H9 (cell line): Measurements from ENCODE around the gene JSRP1. TPM values are rescaled to one million over a fixed set of nuclear protein-coding genes. Genes with fewer than 3 reads are reported as not detected.

Source experiments
- DNase-seq: peaks from one replicate; pipeline ENCODE4 v3.0.0-alpha.2; 2017
- H2AFZ ChIP-seq: one replicate; pipeline ENCODE4 v1.6.1; 2013; ENCODE audit warnings: mild to moderate bottlenecking, low read length, control low read depth, moderate library complexity
- H2AK5ac ChIP-seq: 2 replicates; pipeline ENCODE4 v1.6.1; 2013; ENCODE audit warnings: low read length, control low read depth, mixed read lengths; ENCODE audit not compliant: insufficient read length
- H2BK120ac ChIP-seq: one replicate; pipeline ENCODE4 v1.6.1; 2013; ENCODE audit warnings: low read depth, mild to moderate bottlenecking, low read length, control low read depth, inconsistent platforms; ENCODE audit not compliant: poor library complexity, severe bottlenecking
- H2BK12ac ChIP-seq: 2 replicates; pipeline ENCODE4 v1.6.1; 2013; ENCODE audit warnings: low read length, control low read depth, mixed read lengths, low read depth; ENCODE audit not compliant: insufficient read length
- H2BK15ac ChIP-seq: 2 replicates; pipeline ENCODE4 v1.6.1; 2013; ENCODE audit warnings: low read depth, low read length, control low read depth
- H2BK20ac ChIP-seq: one replicate; pipeline ENCODE4 v1.6.1; 2013; ENCODE audit warnings: low read depth, mild to moderate bottlenecking, low read length, control low read depth, inconsistent platforms; ENCODE audit not compliant: poor library complexity, severe bottlenecking
- H2BK5ac ChIP-seq: 2 replicates; pipeline ENCODE4 v1.6.1; 2013; ENCODE audit warnings: low read length, control low read depth, mixed read lengths; ENCODE audit not compliant: insufficient read length
- H3K14ac ChIP-seq: 2 replicates; pipeline ENCODE4 v1.6.1; 2013; ENCODE audit warnings: low read length, control low read depth; ENCODE audit not compliant: insufficient read depth
- H3K18ac ChIP-seq: 2 replicates; pipeline ENCODE4 v1.6.1; 2013; ENCODE audit warnings: low read depth, mild to moderate bottlenecking, mixed read lengths, low read length, control low read depth; ENCODE audit not compliant: insufficient read length
- H3K23ac ChIP-seq: 2 replicates; pipeline ENCODE4 v1.6.1; 2013; ENCODE audit warnings: low read length, control low read depth, mixed read lengths, low read depth; ENCODE audit not compliant: insufficient read length
- H3K23me2 ChIP-seq: 2 replicates; pipeline ENCODE4 v1.6.1; 2013; ENCODE audit warnings: low read depth, mild to moderate bottlenecking, mixed read lengths, low read length, control low read depth; ENCODE audit not compliant: insufficient read length, poor library complexity, severe bottlenecking
- H3K27ac ChIP-seq: 2 replicates; pipeline ENCODE4 v1.5.1; 2013; ENCODE audit warnings: low read length, control low read depth, mixed read lengths, low read depth; ENCODE audit not compliant: insufficient read length
- H3K27me3 ChIP-seq: 2 replicates; pipeline ENCODE4 v1.6.1; 2013; ENCODE audit warnings: low read length, control low read depth, inconsistent platforms; ENCODE audit not compliant: insufficient read depth
- H3K4ac ChIP-seq: 2 replicates; pipeline ENCODE4 v1.6.1; 2013; ENCODE audit warnings: low read depth, mild to moderate bottlenecking, control low read depth, inconsistent platforms, low read length, moderate library complexity
- H3K4me1 ChIP-seq: 2 replicates; pipeline ENCODE4 v1.6.1; 2013; ENCODE audit warnings: low read length, control low read depth, inconsistent platforms; ENCODE audit not compliant: insufficient read depth
- H3K4me2 ChIP-seq: 2 replicates; pipeline ENCODE4 v1.6.1; 2013; ENCODE audit warnings: low read length, control low read depth, mixed read lengths; ENCODE audit not compliant: insufficient read length, insufficient read depth
- H3K56ac ChIP-seq: 2 replicates; pipeline ENCODE4 v1.6.1; 2013; ENCODE audit warnings: low read depth, mild to moderate bottlenecking, mixed read lengths, low read length, control low read depth; ENCODE audit not compliant: insufficient read length
- H3K79me1 ChIP-seq: 2 replicates; pipeline ENCODE4 v1.6.1; 2013; ENCODE audit warnings: low read depth, mild to moderate bottlenecking, moderate library complexity, low read length, control low read depth, inconsistent platforms; ENCODE audit not compliant: insufficient read depth, poor library complexity, severe bottlenecking
- H3K79me2 ChIP-seq: 2 replicates; pipeline ENCODE4 v1.6.1; 2013; ENCODE audit warnings: low read length, control low read depth, inconsistent platforms; ENCODE audit not compliant: insufficient read depth
- H3K9ac ChIP-seq: 2 replicates; pipeline ENCODE4 v1.6.1; 2013; ENCODE audit warnings: low read length, control low read depth, mixed read lengths; ENCODE audit not compliant: insufficient read length; ENCODE audit errors: extremely low read depth
- H3K9me3 ChIP-seq: one replicate; pipeline ENCODE4 v1.6.1; 2013; ENCODE audit warnings: low read depth, low read length, inconsistent platforms; ENCODE audit not compliant: control insufficient read depth
- H3T11ph ChIP-seq: one replicate; pipeline ENCODE4 v1.6.1; 2013; ENCODE audit warnings: mild to moderate bottlenecking, low read length, control low read depth, inconsistent platforms
- H4K20me1 ChIP-seq: one replicate; pipeline ENCODE4 v1.6.1; 2013; ENCODE audit not compliant: control insufficient read depth, insufficient read length, insufficient read depth
- H4K5ac ChIP-seq: 2 replicates; pipeline ENCODE4 v1.6.1; 2013; ENCODE audit warnings: low read depth, mild to moderate bottlenecking, mixed read lengths, low read length, control low read depth; ENCODE audit not compliant: insufficient read length
- H4K8ac ChIP-seq: replicated peaks from 2 replicates; pipeline ENCODE4 v1.6.1; 2013; ENCODE audit warnings: low read length, control low read depth, mixed read lengths, low read depth; ENCODE audit not compliant: insufficient read length
- H4K91ac ChIP-seq: 2 replicates; pipeline ENCODE4 v1.6.1; 2013; ENCODE audit warnings: low read depth, mild to moderate bottlenecking, moderate library complexity, mixed read lengths, low read length, control low read depth; ENCODE audit not compliant: insufficient read length
- H3K27ac Mint-ChIP-seq, 3 experiments: 2 replicates in 2 of 3; 3 replicates in 1 of 3; pipeline ENCODE4 v1.8.0; 2020 to 2021; ENCODE audit warnings: mixed read lengths in 3 of 3, mild to moderate bottlenecking in 1 of 3, moderate library complexity in 1 of 3
- H3K27me3 Mint-ChIP-seq: 2 replicates; pipeline ENCODE4 v1.8.0; 2021; ENCODE audit warnings: low read depth, mild to moderate bottlenecking, moderate library complexity, mixed read lengths
- H3K36me3 Mint-ChIP-seq, 3 experiments: 2 replicates in 2 of 3; 3 replicates in 1 of 3; pipeline ENCODE4 v1.8.0; 2020 to 2021; ENCODE audit warnings: low read depth in 3 of 3, mixed read lengths in 3 of 3; ENCODE audit not compliant: insufficient read depth in 1 of 3
- H3K4me1 Mint-ChIP-seq, 2 experiments: 2 replicates each; pipeline ENCODE4 v1.8.0; 2020; ENCODE audit warnings: mixed read lengths in 2 of 2
- H3K4me3 Mint-ChIP-seq, 2 experiments: 2 replicates in 1 of 2; 3 replicates in 1 of 2; pipeline ENCODE4 v1.8.0; 2020 to 2021; ENCODE audit warnings: mild to moderate bottlenecking in 2 of 2, mixed read lengths in 2 of 2, moderate library complexity in 1 of 2
- H3K9me3 Mint-ChIP-seq, 2 experiments: 2 replicates in 1 of 2; 3 replicates in 1 of 2; pipeline ENCODE4 v1.8.0; 2020; ENCODE audit warnings: mild to moderate bottlenecking in 2 of 2, mixed read lengths in 2 of 2, moderate library complexity in 1 of 2
- WGBS: extraction: QIAGEN DNeasy Blood & Tissue Kit; methylation state at CpG from one replicate; pipeline ENCODE4 v1.1.7; 2013; ENCODE audit warnings: missing lambda C conversion rate, low lambda C conversion rate, mixed read lengths; ENCODE audit not compliant: insufficient read length; ENCODE audit errors: extremely low coverage; 5-methylcytosine and 5-hydroxymethylcytosine counted together
- total RNA-seq: library from RNA; stranded (reverse); gene quantifications from 2 replicates; pipeline ENCODE4 v1.2.1, GENCODE V29; 2021
- TF ChIP-seq, protein P1 (sequence below): fragments of 200-600 bp; sonication (generic); conservative IDR thresholded peaks from 3 replicates; pipeline ENCODE4 v1.8.0; 2021; ENCODE audit warnings: antibody characterized with exemption, mild to moderate bottlenecking

The JSRP1 gene
- total RNA-seq, 1 experiment from 2014 or later: 0.90 TPM

DNA sequence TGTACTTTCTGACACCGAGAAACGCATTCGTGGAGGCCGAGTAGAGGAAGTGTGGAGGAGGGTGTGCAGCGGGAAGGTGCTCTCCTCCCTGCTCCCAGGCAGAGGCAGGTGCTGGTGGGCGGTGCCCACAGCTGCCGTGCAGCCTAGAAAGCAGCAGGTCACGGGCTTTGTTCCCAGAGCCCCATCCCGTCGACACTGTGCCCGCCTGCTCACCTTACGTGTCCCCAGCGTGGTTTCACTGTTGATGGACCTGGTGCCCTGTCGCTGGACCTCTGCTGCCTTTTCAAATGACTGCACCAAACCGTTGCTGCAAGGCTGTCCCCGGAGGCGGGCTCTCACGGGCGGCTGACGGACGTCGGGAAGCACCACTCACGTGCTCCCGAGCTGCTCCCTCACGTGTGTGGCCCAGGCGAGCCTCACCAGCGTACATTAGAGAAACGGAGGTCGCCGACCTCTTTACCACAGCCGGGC lies 40.9 kb downstream of the JSRP1 start:
- H2BK20ac ChIP-seq: no peak overlapping the region
- no peak overlapping the region for H3K23ac ChIP-seq
- no peak overlapping the region for H2BK12ac ChIP-seq
- H3K79me2 ChIP-seq: no peaks in the 10 kb centered on the region
- no peak overlapping the region for H4K91ac ChIP-seq
- H3K4me1 Mint-ChIP-seq: no peaks in the 10 kb centered on the region
- no peak overlapping the region for H3K4me2 ChIP-seq
- H3K27me3 ChIP-seq: no peaks in the 10 kb centered on the region
- H4K20me1 ChIP-seq: no peaks in the 10 kb centered on the region
- H3K27me3 Mint-ChIP-seq: no peaks in the 10 kb centered on the region; the same call in 1 of the 2 replicates
- no peaks in the 10 kb centered on the region for H3K79me1 ChIP-seq
- H3K9ac ChIP-seq: no peak overlapping the region
- no peaks in the 10 kb centered on the region for H3K9me3 Mint-ChIP-seq
- H3T11ph ChIP-seq: no peak overlapping the region
- DNase-seq: peak; percentile 73
- H3K9me3 ChIP-seq: no peaks in the 10 kb centered on the region
- no peak overlapping the region for H3K4ac ChIP-seq
- H4K8ac ChIP-seq: no peak overlapping the region
- H3K36me3 Mint-ChIP-seq: peaks cover 32 to 79% (median 77%) of the 10 kb centered on the region in 3 experiments; a peak in 6 of 7 replicates
- H2AK5ac ChIP-seq: no peak overlapping the region
- H3K18ac ChIP-seq: no peak overlapping the region
- H2BK5ac ChIP-seq: no peak overlapping the region
- no peak overlapping the region for H3K27ac ChIP-seq
- no peak overlapping the region for H2AFZ ChIP-seq
- H3K23me2 ChIP-seq: no peaks in the 10 kb centered on the region
- WGBS: no CpG with 5 or more reads among the region's 31 CpGs
- no peak overlapping the region for H3K14ac ChIP-seq
- TF ChIP-seq, protein P1, sequence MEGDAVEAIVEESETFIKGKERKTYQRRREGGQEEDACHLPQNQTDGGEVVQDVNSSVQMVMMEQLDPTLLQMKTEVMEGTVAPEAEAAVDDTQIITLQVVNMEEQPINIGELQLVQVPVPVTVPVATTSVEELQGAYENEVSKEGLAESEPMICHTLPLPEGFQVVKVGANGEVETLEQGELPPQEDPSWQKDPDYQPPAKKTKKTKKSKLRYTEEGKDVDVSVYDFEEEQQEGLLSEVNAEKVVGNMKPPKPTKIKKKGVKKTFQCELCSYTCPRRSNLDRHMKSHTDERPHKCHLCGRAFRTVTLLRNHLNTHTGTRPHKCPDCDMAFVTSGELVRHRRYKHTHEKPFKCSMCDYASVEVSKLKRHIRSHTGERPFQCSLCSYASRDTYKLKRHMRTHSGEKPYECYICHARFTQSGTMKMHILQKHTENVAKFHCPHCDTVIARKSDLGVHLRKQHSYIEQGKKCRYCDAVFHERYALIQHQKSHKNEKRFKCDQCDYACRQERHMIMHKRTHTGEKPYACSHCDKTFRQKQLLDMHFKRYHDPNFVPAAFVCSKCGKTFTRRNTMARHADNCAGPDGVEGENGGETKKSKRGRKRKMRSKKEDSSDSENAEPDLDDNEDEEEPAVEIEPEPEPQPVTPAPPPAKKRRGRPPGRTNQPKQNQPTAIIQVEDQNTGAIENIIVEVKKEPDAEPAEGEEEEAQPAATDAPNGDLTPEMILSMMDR: no peak
- peak overlapping the region in 2 of 3 experiments; percentile 53 to 88; a peak in 2 of 7 replicates for H3K27ac Mint-ChIP-seq
- no peaks in the 10 kb centered on the region for H3K4me1 ChIP-seq
- H4K5ac ChIP-seq: no peak overlapping the region
- H3K4me3 Mint-ChIP-seq: no peak overlapping the region
- H3K56ac ChIP-seq: no peak overlapping the region
- no peak overlapping the region for H2BK15ac ChIP-seq
- H2BK120ac ChIP-seq: no peak overlapping the region
